UCSD-AML1 (cell line): ENCODE measurements around the gene ABHD12.
A peak's percentile ranks its signal among the peaks of the same experiment; 100 is the strongest.

Experiments
- DNase-seq: peaks from one replicate; lab custom pipeline; 2025; ENCODE audit not compliant: unreplicated experiment; lab: John Stamatoyannopoulos, UW

Gene ABHD12

DNA sequence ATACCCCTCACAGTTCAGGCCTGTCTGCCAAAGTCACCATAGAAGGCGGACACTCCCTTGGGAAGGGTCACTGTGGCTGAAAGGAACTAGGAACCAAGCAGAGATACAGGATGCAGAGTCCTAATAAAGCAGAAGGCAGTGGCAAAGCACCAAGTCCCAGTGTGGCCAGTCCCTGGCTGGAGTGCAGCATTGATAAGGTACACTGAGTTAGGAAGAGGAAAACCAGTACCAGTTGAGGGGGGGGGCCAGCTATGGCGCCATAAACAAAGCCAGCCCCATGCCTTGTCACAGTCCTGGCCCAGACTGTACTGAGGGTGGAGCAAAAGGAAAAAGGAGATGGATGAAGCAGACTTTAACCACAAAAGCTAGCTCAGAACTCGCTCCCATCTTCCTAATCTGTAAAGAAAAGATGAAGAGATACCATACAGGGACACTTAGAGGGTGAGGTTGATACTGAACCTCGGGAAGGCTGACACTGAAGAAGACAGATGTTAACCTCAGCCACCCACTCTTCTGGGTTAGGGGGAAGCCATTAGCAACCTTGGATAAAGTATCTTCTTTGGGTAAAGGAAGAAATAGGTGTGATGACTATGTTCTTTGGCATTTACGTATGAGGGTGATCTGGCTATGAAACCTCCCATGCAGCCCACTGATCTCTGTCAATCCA is 7.8 kb downstream of the ABHD12 start:
- DNase-seq = no peak

DNA sequence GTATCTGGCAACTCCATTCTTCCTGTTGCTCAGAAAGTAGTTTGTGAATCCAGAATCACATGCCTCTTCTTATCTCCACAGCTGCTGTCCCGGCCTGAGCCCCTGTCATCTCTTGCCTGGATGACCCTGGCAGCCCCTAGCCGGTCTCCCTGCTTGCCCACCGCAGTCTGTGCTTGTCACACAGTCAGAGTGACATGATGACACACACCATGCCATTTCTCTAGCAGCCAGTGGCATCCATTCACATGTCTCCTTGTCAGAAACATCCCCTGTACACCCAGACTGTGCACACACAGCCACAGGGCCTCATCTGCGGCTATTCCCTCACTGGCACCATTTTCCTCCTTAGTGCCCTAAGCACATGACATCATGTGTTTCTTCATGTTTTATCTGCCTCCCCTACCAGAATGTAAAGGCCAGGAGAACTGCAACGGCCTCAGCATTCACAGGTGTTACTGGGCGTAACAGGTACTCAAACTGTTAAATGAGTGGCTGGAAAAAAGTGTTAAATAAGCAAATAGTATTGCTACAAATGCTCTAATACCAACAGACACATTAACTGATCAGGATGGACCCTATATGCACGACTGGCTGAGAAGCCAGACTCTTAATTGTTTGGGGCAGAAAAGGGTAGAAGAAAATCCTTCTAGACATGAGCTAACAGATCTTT is 9.6 kb downstream of the ABHD12 start:
- DNase-seq = no peak

DNA sequence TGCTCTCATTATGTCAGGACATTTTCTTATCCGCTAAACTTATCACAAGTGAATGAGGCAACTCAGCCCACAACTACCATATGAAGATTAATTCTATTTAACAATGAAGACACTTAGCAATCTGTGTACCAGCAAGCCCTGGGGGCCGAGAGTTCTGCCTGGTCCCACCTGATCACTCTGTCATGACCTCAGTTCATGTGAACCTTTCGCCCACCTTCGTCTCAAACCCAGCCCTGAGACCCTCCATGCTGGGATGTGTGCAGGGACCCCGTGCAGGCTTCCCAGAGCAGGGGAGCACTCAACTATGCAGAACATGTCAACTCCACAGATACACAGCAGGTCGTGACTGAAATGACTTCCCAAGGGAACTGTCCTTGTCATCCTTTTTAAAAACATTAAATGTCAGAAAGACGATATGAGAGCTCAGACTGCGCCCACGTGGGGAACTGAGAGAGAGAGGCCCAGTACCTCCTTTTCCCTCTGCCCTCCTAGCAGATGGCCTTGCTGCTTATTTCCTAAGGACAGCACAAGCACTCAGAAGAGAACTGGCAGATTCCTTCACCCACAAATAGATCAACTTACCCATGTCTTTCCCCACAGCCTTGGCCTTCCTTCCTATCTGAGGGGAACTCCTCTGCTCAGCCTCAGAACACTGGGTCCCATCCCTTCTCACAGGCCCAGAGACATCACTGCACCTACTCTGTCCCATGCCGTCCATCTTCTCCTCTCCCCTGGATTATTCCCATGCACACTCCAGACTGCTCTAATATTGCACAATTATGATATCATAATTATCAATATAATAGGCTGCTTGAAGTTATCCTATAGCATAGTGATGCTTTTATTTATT is 11.5 kb downstream of the ABHD12 start:
- no peak for DNase-seq

DNA sequence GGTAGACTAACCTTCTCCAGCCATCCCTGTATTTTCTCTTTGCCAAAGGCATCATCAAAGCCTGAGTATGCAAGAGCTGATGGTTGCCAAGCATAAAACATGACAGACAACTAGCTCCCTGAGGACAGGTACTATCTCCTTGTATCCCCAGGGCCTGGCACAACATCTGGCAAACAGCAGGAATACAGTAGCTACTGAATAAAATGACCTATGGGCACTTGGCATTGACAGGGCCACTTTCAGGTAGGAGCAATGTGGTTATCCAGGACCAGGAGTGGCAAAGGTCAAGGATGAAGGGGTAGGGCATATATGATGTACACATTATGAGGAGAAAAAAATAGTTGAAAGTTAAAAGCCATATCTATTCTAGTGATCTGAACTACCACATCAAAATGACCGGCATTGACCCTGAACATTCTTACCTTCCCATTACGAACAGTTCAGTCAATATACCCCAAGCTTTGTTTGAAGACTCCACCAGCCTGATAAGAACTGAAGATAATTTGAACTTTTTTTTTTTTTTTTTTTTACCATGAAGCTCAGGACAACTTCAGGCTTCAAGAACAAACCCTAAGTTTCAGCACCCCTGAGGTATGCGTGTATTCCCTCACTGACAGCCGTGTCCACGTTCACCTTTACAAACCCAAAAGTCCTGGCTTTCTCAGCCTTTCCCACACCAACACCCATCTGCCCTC is 12.3 kb downstream of the ABHD12 start:
- DNase-seq = no peak

DNA sequence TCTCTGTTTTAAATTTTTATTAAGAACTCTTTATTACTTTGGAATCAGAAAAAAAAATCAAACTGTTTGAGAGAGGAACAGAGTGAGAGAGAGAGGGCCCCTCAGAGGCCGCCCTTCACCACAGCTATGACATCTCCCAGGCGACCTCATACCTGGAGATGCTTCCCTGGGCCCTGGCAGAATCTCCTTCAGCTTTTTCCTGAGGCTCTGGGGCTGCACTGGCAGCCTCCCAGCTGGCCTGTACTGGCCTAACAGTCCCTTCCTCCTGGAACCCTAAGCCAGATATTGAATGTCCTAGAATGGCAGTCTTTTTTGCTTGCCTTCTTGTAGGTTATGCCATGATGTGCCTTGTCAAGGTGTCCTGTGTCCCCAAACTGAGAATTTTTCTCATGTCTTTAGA is 13.7 kb downstream of the ABHD12 start:
- no peak for DNase-seq

DNA sequence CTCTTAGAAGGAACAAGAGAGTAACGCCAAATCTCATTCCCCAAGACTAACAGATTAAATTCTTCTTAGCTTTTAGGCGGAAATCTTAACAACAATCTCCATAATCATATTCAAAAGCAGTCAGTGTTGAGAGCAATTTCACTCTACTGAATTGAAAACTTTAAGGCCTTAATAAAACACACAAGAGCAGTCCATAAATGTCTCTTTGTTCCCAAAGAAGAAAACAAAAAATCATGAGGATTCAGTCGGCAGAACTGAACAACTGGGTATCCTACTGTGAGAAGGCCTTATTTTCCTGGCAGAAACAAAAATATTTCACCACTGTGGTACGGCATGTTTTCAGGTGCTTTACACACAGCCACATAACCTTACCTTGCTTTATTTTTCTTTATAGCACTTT is 14.4 kb downstream of the ABHD12 start:
- DNase-seq = no peak

DNA sequence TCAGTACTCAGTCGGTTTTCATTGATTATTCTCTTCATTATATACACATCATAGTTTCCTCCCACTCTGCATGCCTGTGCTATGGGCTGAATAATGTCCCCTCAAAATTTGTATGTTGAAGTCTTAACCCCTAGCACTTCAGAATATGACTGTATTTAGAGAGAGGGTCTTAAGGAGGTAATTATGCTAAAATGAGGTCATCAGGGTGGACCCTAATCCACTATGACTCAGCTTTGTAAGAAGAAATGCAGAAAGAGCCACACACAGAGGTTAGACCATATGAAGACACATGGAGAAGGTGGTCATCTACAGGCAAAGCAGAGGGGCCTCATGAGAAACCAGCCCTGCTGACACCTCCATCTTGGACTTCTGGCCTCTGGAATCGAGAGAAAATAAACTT is 15.8 kb downstream of the ABHD12 start:
- no peak for DNase-seq

DNA sequence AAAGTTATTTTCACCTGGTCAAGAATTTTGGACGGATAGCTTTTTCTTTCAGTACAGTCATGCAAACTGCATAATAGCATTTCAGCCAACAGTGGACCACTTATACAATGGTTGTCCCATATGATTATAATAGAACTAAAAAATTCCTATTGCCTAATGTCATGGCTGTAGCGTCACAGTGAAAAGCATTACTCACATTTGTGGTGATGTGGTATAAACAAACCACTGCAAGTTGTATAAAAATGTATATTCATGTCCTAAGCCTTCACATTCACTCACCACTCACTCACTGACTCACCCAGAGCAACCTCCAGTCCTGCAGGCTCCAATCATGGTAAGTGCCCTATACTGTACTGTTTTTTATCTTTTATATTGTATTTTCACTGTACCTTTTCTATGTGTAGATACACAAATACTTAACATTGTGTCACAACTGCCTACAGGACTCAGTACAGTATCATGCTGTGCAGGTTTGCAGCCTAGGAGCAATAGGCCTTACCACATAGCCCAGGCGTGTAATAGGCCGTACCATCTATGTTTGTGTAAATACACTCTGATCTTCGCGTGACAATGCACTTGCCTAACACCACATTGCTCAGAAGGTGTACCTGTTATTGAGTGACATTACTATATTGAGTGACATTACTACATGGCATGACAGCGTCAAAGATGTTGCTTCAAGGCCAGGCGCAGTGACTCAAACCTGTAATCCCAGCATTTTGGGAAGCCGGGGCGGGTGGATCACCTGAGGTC is 17.9 kb downstream of the ABHD12 start:
- DNase-seq = no peak

DNA sequence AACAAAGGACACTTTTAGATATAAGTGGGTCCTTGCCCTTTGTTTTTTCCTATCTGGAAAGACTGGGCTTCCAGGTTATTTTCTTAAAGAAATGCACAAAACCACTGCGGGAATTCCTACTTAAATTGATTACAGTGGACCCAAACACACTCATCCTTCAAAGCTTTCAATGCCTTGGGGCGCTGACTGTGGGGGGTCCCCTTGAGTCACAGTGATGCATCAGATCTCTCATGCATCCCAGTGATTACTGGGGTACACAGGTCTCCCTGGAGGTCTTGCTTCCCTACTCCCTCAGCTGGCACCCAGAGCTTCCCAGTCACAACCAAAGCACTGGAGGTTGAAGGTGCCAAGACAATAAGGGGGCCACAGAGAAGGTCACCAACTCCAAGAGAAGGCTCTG is 20.7 kb downstream of the ABHD12 start:
- DNase-seq = no peak

DNA sequence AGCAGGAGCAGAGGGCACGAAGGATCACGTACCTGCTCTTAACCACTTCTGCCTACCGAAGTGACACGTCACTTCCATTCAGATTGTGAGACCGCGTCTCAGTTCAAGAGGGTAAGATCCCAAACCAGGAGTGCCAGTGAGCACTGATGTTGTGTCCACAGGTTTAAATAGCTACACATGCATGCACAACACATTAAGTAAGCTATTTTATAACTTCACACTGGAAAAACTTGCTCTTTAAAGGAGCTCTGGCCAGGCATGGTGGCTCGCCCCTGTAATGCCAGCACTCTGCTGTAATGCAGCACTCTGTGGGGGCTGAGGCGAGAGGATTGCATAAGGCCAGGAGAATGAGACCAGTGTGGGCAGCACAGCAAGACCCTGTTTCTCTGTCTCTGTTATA is 21.1 kb downstream of the ABHD12 start:
- no peak for DNase-seq

DNA sequence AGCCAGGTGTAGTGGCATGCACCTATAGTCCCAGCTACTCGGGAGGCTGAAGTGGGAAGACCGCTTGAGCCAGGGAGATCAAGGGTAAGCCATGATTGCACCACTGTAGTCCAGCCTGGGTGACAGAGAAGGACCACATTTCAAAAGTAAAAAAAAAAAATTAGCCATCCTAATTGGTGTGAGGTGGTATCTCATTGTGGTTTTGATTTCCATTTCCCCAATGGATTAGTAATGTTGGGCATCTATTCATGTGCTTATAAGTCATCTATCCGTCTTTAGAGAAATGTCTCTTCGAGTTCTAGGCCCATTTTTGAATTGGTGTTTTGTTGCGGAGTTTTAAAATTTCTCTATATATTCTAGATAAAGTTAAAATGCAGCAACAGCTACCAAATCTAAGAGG is 21.7 kb downstream of the ABHD12 start:
- no peak for DNase-seq

DNA sequence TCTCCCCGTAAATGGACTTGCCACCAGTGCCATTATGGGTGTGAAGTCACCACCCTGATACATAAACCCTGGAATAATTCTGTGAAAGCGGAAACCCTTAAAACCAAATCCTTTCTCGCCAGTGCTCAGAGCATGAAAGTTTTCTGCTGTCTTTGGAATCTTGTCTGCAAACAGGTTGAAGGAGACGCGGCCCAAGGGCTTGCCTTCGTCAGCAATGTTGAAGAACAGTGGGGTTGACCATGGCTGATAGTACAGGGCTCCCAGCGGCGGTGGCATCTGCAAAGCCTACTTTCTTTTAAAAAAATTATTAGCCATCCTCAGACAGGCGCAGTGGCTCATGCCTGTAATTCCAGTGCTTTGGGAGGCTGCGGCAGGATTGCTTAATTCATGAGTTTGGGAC is 22.1 kb downstream of the ABHD12 start:
- DNase-seq = no peak

DNA sequence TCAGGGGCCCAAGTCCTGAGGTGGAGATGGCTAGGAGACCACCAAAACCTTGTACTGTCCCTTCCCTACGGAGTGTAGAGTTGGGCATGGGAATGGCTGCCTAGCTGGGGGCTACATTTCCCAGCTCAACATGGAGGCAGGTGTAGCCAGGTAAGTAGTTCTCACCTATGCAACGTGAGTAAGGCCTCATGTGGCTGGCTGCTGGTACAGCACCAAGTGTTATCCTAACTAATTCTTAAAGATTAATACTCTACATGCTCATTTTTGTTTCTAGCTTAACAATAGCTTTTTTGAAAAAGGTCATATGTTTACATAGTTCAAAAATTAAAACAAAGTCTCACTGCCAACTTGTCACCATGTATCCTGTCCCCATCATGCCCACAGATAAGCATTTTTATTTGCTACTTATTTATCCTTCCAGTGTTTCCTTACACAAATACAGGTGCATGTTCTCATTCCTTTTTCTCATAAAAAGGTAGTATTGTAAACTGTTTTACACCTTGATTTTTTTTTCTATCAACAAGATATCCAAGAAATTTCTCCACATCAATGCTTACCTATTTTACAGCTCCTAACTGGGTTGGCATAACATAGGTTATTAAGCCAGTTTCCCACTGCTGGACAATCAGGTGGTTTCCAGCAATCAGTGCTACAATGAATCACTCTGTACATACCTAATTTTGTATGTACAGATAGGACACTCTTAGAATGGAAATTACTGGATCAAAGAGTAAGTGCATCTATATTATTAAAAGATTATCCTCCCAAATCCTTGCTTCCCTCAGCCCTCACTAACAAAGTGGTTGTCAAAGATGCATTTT is 25.5 kb downstream of the ABHD12 start:
- no peak for DNase-seq

DNA sequence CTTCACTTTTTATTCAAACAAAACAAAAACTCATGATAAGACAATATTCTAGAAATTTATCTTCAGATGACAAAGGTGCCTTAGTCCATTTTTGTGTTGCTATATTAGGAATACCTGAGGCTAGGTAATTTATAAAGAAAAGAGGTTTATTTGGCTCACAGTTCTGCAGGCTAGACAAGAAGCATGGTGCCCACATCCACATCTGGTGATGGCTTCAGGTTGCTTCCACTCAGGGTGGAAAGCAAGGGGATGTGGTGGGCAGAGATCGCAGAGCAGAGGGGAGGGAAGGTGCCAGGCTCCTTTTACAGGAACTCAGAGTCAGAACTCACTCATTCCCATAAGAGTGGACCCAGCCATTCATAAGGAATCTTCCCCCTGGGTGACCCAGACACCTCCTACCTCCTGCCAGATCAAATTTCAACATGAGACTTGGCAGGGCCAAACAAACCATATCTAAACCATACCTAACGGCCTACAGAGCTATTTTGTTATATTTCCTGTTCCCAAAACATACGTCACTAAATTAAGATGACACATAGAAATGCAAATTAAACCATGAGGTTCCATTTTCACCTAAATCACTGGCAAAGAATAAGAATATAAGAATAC is 26.4 kb downstream of the ABHD12 start:
- DNase-seq = no peak

DNA sequence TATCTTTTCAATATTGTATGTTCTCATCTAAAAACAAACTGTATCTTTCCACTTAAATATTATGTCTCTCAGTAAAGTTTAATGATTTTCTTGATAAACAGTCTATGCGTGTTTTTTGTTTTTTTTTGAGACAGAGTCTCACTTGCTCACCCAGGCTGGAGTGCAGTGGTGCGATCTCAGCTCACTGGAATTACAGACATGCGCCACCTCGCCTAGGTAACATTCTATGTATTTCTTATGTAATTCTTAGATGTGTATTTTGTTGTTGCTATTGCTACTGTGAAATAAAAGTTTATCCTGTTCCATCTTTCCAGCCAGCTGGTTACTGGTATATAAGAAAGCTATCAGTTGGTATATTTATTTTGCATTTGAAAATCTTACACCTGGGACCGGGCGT is 29.4 kb downstream of the ABHD12 start:
- DNase-seq = no peak

DNA sequence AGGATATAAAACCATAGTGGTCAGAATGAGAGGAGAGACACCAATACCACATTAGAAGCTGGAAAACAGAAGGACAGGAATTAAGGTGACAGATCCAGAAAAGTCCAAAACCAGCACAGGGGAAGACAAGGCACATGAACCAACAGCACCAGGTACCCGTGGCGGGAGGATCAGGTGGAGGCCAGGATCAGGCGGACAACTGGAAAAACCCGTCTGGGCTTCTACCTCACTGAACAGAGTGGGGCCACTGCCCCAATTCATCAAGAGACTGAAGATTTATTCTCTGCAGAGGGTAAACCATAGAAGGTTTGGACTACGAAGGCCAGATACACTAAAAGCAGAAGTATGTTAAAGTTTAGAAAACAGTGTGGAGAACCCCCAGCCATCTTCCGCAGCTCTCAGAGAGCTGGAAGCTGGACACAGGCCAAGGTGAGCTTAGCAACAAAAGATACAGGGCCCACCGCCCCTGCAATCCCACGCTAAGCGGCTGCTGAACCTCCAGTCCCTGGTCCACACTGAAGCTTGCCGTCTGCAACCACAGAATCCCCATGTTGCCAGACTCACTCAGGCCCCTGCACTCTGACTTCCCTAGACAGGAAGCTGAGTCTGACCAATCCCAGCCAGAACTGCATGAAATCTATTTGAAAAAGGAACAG is 29.9 kb downstream of the ABHD12 start:
- peak; percentile 53 for DNase-seq

DNA sequence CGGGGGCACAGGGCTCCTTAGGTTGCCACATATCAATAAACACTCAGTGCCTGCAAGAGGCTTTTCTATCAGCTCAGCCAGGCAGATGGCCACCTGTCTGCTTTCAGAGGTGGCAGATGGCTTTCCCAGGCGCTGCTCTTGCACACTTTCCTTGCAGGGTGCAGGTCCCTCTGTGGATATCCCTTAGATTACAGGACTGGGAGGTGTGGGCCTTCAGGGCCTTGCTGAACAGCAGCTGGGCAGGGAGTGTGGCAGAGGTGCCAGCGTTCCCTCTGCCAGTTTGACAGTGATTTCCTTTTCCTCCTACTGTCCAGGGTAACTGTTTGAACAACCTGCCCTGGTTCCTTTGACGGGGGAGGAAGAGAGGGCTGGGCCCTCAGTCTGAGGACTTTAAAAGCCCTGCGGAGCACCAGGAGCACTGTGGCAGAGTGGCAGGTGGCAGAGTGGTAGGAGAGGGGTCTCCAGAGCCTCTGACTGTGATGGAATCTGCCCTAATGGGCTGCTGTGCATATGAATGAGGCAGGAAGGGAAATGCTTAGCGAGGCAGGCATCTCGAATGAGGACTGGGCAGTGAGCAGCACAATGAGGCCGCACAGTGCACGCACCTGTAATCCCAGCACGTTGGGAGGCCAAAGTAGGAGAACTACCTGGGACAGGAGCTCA is 34.2 kb downstream of the ABHD12 start:
- no peak for DNase-seq

DNA sequence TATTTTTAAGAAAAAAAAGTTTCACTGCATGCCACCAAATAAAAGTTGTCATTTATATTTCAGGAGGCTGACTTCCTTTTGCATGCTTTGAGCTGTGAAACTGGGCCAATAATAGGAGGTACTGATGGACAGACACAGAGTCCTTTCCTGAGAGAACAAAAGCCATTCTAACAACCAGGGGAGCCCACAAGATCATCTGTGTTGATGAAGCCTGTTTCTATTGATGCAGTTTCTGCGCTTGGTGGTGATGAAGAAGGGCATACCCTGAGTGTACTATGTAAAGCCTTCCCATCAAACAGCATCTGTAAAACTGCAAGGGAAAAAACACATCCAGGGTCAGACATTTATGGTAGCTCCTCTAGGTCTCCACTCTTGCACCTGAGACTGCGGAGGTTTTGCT is 34.8 kb downstream of the ABHD12 start:
- DNase-seq = no peak
